Myocyte (in vitro differentiated cells): Measurements from ENCODE around the gene CBX5. TPM values are rescaled to one million over a fixed set of nuclear protein-coding genes. Genes with fewer than 3 reads are reported as not detected.
"Not testable (repeated sequence)": the region's sequence is repeated elsewhere in the genome, so short reads cannot be mapped to it uniquely, and the experiment has no call there.

Experiments
- DNase-seq: peaks from one replicate; pipeline ENCODE4 v3.0.0-alpha.2; 2012; ENCODE audit warnings: low read depth
- total RNA-seq: library from RNA; depleted of rRNA; stranded (reverse); fragments of >200 nt; gene quantifications from 2 replicates; pipeline ENCODE4 v1.2.3, GENCODE V29; 2014

Gene CBX5
- total RNA-seq, 1 donor from 2014 or later = 41.6 TPM

GRCh38 chr12:54229624-54230212 lies 50.2 kb downstream of the CBX5 start:
- peak; percentile 77 for DNase-seq

- DNase-seq = no peak
Observed at GRCh38 chr12:54228471-54228870, 51.5 kb downstream of the CBX5 start.

GRCh38 chr12:54227927-54228326 lies 52.0 kb downstream of the CBX5 start:
- DNase-seq = not testable (repeated sequence)

GRCh38 chr12:54227376-54227775 lies 52.5 kb downstream of the CBX5 start:
- DNase-seq = no peak

GRCh38 chr12:54225666-54226065 lies 54.3 kb downstream of the CBX5 start:
- no peak for DNase-seq

- DNase-seq = peak; percentile 56
Observed at GRCh38 chr12:54222609-54223008, 57.3 kb downstream of the CBX5 start.

- no peak for DNase-seq
Observed at GRCh38 chr12:54221402-54221984, 58.4 kb downstream of the CBX5 start.

GRCh38 chr12:54220567-54220966 lies 59.4 kb downstream of the CBX5 start:
- DNase-seq = no peak

- peak; percentile 69 for DNase-seq
Observed at GRCh38 chr12:54220092-54220557, 59.8 kb downstream of the CBX5 start.

GRCh38 chr12:54217774-54218241 lies 62.1 kb downstream of the CBX5 start:
- DNase-seq = no peak

- DNase-seq = peak; percentile 81
Observed at GRCh38 chr12:54216797-54217661, 62.9 kb downstream of the CBX5 start.

- DNase-seq = no peak
Observed at GRCh38 chr12:54215989-54216796, 63.7 kb downstream of the CBX5 start.

GRCh38 chr12:54214553-54215406 lies 65.1 kb downstream of the CBX5 start:
- peak; percentile 90 for DNase-seq

GRCh38 chr12:54213079-54213478 lies 66.8 kb downstream of the CBX5 start:
- DNase-seq = no peak

- DNase-seq = no peak
Observed at GRCh38 chr12:54211920-54212319, 68.0 kb downstream of the CBX5 start.

- DNase-seq = no peak
Observed at GRCh38 chr12:54210400-54210790, 69.5 kb downstream of the CBX5 start.

GRCh38 chr12:54208591-54208990 lies 71.3 kb downstream of the CBX5 start:
- no peak for DNase-seq

GRCh38 chr12:54207539-54208294 lies 72.2 kb downstream of the CBX5 start:
- DNase-seq = peak; percentile 76

GRCh38 chr12:54206791-54207190 lies 73.1 kb downstream of the CBX5 start:
- no peak for DNase-seq

- no peak for DNase-seq
Observed at GRCh38 chr12:54204316-54204715, 75.6 kb downstream of the CBX5 start.
